ENCODE measurements around the gene PSKH1. TPM values are rescaled to one million over a fixed set of nuclear protein-coding genes. Genes with fewer than 3 reads are reported as not detected.

PSKH1 gene
- total and polyA plus RNA-seq, 10 of the 15 experiments (the other 5 are each of a cell fraction or from before 2014, with no cell fraction given) = 0.63 to 20.4 (median 7.8) TPM

DNA sequence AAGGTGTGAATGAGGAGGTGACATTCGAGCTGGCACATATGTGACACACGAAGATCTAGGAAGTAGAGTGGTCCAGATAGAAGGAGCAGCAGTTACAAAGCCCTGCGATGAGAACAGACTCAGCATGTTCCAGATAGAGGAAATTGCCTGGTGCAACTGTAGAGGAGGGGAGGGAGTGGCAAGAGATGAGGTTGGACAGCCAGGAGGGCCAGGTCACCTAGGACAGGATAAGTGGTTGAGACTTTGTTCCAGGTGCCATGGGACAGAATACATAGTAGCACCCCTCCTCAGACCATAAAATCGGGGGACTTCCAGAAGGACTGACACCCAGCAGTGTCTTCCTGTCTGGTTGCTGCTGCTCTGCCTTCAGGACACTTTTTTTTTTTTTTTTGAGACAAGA lies 34.6 kb upstream of the PSKH1 start (continued):
- TF ChIP-seq FOXK2 (IDR thresholded peaks at IDR 0.05) = no peak
- TF ChIP-seq RAD51 (IDR thresholded peaks at IDR 0.05) = no peak
- TF ChIP-seq ASH2L (IDR thresholded peaks at IDR 0.05; ENCODE audit: borderline replicate concordance, low read depth) = no peak
- TF ChIP-seq, protein P1, sequence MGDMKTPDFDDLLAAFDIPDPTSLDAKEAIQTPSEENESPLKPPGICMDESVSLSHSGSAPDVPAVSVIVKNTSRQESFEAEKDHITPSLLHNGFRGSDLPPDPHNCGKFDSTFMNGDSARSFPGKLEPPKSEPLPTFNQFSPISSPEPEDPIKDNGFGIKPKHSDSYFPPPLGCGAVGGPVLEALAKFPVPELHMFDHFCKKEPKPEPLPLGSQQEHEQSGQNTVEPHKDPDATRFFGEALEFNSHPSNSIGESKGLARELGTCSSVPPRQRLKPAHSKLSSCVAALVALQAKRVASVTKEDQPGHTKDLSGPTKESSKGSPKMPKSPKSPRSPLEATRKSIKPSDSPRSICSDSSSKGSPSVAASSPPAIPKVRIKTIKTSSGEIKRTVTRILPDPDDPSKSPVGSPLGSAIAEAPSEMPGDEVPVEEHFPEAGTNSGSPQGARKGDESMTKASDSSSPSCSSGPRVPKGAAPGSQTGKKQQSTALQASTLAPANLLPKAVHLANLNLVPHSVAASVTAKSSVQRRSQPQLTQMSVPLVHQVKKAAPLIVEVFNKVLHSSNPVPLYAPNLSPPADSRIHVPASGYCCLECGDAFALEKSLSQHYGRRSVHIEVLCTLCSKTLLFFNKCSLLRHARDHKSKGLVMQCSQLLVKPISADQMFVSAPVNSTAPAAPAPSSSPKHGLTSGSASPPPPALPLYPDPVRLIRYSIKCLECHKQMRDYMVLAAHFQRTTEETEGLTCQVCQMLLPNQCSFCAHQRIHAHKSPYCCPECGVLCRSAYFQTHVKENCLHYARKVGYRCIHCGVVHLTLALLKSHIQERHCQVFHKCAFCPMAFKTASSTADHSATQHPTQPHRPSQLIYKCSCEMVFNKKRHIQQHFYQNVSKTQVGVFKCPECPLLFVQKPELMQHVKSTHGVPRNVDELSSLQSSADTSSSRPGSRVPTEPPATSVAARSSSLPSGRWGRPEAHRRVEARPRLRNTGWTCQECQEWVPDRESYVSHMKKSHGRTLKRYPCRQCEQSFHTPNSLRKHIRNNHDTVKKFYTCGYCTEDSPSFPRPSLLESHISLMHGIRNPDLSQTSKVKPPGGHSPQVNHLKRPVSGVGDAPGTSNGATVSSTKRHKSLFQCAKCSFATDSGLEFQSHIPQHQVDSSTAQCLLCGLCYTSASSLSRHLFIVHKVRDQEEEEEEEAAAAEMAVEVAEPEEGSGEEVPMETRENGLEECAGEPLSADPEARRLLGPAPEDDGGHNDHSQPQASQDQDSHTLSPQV (IDR thresholded peaks at IDR 0.05) = no peak
- no peak for TF ChIP-seq CBX3 (IDR thresholded peaks at IDR 0.05; ENCODE audit: borderline replicate concordance, low read depth)
- TF ChIP-seq, protein P2, sequence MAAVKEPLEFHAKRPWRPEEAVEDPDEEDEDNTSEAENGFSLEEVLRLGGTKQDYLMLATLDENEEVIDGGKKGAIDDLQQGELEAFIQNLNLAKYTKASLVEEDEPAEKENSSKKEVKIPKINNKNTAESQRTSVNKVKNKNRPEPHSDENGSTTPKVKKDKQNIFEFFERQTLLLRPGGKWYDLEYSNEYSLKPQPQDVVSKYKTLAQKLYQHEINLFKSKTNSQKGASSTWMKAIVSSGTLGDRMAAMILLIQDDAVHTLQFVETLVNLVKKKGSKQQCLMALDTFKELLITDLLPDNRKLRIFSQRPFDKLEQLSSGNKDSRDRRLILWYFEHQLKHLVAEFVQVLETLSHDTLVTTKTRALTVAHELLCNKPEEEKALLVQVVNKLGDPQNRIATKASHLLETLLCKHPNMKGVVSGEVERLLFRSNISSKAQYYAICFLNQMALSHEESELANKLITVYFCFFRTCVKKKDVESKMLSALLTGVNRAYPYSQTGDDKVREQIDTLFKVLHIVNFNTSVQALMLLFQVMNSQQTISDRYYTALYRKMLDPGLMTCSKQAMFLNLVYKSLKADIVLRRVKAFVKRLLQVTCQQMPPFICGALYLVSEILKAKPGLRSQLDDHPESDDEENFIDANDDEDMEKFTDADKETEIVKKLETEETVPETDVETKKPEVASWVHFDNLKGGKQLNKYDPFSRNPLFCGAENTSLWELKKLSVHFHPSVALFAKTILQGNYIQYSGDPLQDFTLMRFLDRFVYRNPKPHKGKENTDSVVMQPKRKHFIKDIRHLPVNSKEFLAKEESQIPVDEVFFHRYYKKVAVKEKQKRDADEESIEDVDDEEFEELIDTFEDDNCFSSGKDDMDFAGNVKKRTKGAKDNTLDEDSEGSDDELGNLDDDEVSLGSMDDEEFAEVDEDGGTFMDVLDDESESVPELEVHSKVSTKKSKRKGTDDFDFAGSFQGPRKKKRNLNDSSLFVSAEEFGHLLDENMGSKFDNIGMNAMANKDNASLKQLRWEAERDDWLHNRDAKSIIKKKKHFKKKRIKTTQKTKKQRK (IDR thresholded peaks at IDR 0.05; ENCODE audit: low read depth, low read length) = no peak
- TF ChIP-seq, protein P3, sequence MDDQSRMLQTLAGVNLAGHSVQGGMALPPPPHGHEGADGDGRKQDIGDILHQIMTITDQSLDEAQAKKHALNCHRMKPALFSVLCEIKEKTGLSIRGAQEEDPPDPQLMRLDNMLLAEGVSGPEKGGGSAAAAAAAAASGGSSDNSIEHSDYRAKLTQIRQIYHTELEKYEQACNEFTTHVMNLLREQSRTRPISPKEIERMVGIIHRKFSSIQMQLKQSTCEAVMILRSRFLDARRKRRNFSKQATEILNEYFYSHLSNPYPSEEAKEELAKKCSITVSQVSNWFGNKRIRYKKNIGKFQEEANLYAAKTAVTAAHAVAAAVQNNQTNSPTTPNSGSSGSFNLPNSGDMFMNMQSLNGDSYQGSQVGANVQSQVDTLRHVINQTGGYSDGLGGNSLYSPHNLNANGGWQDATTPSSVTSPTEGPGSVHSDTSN (IDR thresholded peaks at IDR 0.05; ENCODE audit: insufficient replicate concordance, low read depth, low read length) = no peak
- TF ChIP-seq, protein P4, sequence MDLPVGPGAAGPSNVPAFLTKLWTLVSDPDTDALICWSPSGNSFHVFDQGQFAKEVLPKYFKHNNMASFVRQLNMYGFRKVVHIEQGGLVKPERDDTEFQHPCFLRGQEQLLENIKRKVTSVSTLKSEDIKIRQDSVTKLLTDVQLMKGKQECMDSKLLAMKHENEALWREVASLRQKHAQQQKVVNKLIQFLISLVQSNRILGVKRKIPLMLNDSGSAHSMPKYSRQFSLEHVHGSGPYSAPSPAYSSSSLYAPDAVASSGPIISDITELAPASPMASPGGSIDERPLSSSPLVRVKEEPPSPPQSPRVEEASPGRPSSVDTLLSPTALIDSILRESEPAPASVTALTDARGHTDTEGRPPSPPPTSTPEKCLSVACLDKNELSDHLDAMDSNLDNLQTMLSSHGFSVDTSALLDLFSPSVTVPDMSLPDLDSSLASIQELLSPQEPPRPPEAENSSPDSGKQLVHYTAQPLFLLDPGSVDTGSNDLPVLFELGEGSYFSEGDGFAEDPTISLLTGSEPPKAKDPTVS (IDR thresholded peaks at IDR 0.05; ENCODE audit: low read depth, low read length) = no peak
- no peak for TF ChIP-seq TBL1XR1 (IDR thresholded peaks at IDR 0.05; ENCODE audit: low read depth, low read length)
- TF ChIP-seq HDAC6 (IDR thresholded peaks at IDR 0.05; ENCODE audit: unreplicated experiment) = no peak
- TF ChIP-seq, protein P5, sequence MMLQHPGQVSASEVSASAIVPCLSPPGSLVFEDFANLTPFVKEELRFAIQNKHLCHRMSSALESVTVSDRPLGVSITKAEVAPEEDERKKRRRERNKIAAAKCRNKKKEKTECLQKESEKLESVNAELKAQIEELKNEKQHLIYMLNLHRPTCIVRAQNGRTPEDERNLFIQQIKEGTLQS (IDR thresholded peaks at IDR 0.05; ENCODE audit: borderline replicate concordance, extremely low read depth, low read depth, low read length) = no peak
